NCI-H748 treated with DMSO at 0.1 percent for 48 hours (cell line): ENCODE measurements around the gene CALML3.
"Not testable (repeated sequence)": the region's sequence is repeated elsewhere in the genome, so short reads cannot be mapped to it uniquely, and the experiment has no call there.

ENCODE experiments used
- DNase-seq: peaks from one replicate; lab custom pipeline; 2025; lab: John Stamatoyannopoulos, UW

Gene CALML3

DNA sequence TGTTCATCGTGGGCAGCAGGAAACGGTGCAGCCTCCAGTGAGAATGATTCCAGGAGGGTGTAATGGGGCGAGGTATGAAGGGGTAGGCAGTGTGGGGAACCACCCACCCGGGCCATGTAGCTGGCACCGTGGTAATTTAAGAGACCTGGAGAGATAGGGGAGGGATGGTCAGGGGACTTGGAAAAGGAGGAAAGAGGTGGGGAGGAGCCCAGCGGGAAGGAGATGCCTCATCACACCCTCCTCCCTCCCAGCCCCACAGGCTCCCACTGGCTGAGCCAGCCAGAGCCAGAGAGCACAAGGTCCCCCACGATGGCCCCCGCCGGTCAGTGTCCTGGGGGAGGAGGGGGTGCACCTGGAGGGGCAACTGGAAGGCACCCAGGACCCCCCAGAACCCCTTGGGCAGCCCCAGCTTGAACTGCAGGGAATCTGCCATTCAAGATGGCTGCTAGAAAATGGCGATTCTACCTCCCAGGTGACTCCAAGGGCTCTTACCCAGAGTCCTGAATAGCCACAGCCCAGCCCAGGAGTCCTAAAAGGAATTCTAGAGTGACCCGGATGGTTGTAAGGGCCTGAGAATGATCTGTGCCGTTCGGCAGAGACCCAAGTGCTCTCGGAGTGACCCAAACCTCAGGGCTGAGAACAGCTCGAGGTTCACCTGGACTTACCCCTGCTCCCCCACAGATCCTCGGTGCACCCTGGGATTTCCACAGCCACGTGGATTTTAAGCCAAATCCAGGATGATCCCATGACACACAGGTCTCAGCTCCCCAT, 28.8 kb downstream of the CALML3 start:
- no peak for DNase-seq

GRCh38 chr10:5555021-5555510, 30.3 kb downstream of the CALML3 start:
- no peak for DNase-seq

GRCh38 chr10:5555881-5556280, 31.1 kb downstream of the CALML3 start:
- DNase-seq = no peak

DNA sequence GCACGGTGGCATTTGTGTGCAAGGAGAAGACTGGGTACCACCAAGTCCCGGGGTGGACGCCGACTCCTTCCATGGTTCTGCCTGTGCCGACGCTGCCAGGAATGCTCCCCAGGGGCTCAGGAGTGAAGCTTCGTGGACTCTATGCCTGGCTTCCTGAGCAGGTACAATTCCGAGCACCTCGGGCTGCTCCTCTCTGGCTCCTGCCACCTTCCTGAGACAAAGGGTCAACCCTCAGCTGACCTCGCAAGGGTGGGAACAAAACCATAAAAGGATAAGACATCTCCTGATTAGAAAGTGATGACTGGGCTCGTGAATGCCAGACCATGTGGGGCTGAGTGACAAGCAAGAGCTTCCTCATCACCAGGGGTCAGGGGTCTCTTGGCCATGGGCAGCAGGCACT, 31.8 kb downstream of the CALML3 start:
- no peak for DNase-seq

GRCh38 chr10:5557040-5557721, 32.4 kb downstream of the CALML3 start:
- DNase-seq = no peak

GRCh38 chr10:5557799-5558771, 33.3 kb downstream of the CALML3 start:
- DNase-seq = no peak

GRCh38 chr10:5559022-5559421, 34.3 kb downstream of the CALML3 start:
- DNase-seq = not testable (repeated sequence)

DNA sequence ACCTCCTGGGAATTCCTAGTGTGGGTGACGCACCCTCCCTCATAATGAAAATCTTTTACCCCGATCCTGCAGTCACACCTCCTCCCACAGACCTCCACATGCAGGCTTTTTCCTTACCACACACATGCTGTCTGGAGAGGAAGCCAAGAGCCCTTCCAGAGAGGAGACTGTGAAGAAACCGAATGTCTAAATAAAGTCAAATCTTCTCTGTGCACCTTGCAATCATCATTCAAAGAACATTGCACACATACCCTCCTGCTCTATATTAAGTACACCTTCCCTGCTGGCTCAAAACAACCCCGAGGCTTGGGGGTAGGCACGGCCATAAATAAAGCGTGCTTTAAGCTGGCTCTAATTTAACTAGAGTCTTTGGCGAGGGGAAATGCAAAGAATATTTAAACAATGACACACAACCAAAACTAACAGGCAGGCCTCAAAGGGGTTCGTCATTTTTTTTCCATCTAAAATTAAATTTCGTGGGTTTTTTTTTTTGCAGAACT, 34.9 kb downstream of the CALML3 start:
- DNase-seq = no peak

DNA sequence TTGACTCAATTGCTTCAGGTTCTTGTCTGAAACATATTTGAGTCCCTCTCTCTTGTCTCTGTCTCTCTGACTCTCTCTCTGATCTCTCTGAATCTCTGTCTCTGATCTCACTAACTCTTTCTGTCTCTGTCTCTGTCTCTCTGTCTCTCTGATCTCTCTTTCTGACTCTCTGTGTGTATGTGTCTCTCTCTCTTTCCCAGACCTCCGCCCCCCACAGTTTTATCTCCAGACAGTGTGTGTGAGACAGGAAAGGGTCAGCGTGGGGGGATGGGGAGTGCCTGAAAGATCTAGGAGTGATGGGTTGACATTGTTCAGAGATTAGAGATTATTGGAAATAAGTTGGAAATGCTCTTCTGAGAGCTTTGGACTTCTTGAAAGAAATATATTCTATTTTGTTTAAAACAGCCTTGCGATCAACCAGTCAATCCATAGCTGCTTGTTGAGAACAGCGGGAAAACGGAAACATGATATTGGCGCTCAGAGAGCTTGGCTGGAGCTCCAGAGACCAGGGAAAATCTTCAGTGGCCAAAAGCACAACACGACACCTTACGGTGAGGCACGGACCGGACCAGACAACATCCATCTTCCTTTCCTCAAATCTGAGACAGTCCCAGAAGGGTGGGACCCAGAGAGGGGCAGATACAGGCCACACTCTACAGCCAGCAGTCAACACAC, 35.5 kb downstream of the CALML3 start:
- DNase-seq = no peak

GRCh38 chr10:5560817-5561703, 36.3 kb downstream of the CALML3 start:
- no peak for DNase-seq

- no peak for DNase-seq
These were observed 37.2 kb downstream of the CALML3 start for GRCh38 chr10:5561704-5562645.

- no peak for DNase-seq
These were observed 38.7 kb downstream of the CALML3 start for GRCh38 chr10:5563321-5563961.

DNA sequence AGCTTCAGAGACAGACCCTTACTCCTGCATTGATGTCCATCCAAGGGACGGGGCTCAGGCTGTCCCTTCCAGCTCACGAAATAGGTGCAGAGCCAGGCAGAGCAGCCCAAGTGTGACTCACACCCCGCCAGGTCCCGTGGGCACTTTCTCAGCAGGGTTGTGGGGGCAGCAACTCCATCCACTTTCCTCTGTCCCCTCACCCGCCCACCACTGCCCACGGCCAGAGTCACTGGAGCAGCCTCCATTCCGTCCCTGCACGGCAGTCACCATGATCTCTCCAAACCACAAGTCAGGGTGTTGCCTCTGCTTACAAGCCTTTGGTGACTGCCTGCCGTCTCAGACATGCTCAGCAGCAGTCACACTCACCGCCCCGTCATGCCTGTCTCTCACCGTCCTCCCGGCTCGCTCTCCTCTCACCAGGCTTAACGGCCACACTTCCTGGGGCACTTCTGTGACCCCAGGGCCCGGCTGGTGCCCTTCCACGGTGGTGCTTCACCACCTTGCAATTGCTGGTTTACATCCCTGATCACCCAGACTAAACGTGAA, 39.3 kb downstream of the CALML3 start:
- no peak for DNase-seq

GRCh38 chr10:5564537-5565204, 39.9 kb downstream of the CALML3 start:
- no peak for DNase-seq

DNA sequence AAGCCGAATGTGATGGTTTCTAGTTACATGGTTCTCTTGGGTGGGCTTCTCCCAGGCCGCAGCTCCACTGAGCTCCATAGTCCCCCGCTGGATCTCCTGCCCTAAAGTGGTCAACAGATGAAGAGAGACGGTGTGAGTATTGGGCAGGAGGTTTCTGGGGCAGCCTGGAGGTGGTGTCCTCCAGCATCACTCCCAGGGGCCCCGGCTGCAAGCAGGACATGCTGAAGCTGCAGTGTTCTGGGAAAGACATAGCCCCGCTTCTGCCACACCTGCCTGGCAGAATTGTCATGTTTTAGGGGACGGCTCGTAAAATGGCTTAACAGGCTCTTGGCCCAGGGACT, 40.4 kb downstream of the CALML3 start:
- DNase-seq = no peak

DNA sequence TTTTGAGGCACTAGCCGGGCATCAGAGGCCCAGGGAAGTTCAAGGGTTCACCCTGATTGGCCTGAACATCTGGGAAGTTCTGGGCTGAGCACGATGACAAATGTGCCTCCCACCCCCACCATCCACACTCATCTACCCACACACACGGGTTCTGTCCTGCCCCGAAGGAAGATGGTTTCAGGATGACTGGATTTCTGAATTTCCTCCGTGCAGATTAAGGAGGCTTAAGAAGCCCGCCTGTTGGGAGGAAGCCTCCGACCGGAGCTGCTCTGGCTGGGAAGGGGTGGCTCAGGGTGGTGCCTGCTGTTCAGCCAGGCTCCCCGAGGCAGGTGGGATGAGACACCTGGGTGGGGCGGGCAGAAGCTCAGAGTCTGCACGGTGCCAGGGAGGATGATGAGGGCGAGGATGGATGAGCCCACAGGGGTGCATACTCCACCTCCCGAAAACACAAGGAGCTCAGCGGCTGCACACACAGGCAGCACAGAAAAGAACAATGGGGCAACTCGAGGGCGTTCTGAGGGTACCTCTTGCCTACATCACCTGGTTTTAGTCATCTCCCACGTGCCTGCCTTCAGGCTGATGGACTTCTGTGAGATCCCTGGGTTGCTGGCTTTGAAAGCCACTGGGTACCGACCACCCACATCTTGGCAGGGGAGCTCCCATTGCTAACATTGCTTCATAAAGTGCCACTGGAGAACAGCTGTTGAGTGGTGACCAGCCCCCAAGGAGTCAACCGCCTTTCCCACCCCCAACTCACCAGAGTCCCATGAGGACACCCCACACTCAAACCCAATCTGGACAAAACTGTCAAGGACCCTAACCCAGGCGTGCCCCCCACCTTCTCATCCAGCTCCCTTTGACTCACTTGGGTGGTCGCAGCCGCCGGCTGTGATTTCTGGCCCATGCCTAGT, 41.2 kb downstream of the CALML3 start:
- no peak for DNase-seq

DNA sequence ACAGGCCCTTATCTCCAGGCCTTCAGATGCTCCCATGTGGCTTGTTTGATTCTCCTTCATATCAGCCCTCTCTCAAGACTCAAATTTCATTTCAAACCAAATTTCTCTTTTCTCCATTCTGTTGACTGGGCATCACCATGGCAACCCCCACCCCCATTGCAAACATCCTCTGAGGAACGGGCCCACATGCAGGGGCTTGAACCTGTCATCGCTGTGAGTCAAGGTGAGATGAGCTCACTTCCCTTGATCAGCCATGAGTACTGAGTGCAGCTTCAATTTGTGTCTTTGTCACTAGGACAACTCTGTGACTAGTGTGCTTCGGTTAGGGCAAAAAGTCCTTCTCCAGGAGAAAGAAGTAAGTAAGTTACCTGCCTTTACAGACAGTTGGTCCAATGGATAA, 41.9 kb downstream of the CALML3 start:
- no peak for DNase-seq
